IMR-90 (cell line): Measurements from ENCODE around the gene PIK3C2A. TPM values are rescaled to one million over a fixed set of nuclear protein-coding genes. Genes with fewer than 3 reads are reported as not detected.

ENCODE experiments used
- ATAC-seq: fragments of 200-7000 bp; cut with Tn5 transposase; 2 replicates; pipeline ENCODE4 v1.9.1; 2020; ENCODE audit warnings: low read depth, mild to moderate bottlenecking, moderate library complexity
- BruUV-seq: library from RNA; stranded (reverse); fragments of 400-500 nt; replicated peaks from 2 replicates; lab custom pipeline; 2021; lab: Mats Ljungman, UMichigan
- CTCF ChIA-PET: fragments of 300-600 bp; formaldehyde crosslinking; extraction: SDS; loops from one replicate; lab custom pipeline; 2021; ENCODE audit warnings: antibody characterized with exemption; lab: Yijun Ruan, JAX
- POLR2A ChIA-PET: fragments of 300-600 bp; sonication (Branson Sonifier 250); formaldehyde crosslinking; loops from one replicate; lab custom pipeline; 2022; ENCODE audit warnings: antibody characterized with exemption; ENCODE audit not compliant: unreplicated experiment; lab: Charles Lee
- DNase-seq: peaks from one replicate; pipeline ENCODE4 v3.0.0; 2013
- H2AFZ ChIP-seq: replicated peaks from 2 replicates; pipeline ENCODE3; 2013; ENCODE audit warnings: low read length, mild to moderate bottlenecking; ENCODE audit not compliant: poor library complexity
- H2AK5ac ChIP-seq: 2 replicates; pipeline ENCODE4 v1.6.1; 2013; ENCODE audit warnings: low read depth, low read length, inconsistent platforms
- H2AK9ac ChIP-seq: replicated peaks from 2 replicates; pipeline ENCODE3; 2013; ENCODE audit warnings: mild to moderate bottlenecking, low read depth, low read length, moderate library complexity; ENCODE audit not compliant: poor library complexity
- H2BK120ac ChIP-seq: 2 replicates; pipeline ENCODE4 v1.6.1; 2013; ENCODE audit warnings: low read depth, low read length, inconsistent platforms
- H2BK15ac ChIP-seq: 3 replicates; pipeline ENCODE4 v1.6.1; 2013; ENCODE audit warnings: low read depth, low read length, inconsistent platforms
- H2BK20ac ChIP-seq: 2 replicates; pipeline ENCODE4 v1.6.1; 2013; ENCODE audit warnings: low read depth, mild to moderate bottlenecking, inconsistent platforms, low read length, moderate library complexity
- H2BK5ac ChIP-seq: 2 replicates; pipeline ENCODE4 v1.6.1; 2013; ENCODE audit warnings: mild to moderate bottlenecking, low read depth, low read length, inconsistent platforms; ENCODE audit not compliant: poor library complexity, severe bottlenecking
- H3K14ac ChIP-seq: replicated peaks from 2 replicates; pipeline ENCODE4 v1.6.1; 2013; ENCODE audit warnings: low read depth, low read length, inconsistent platforms
- H3K18ac ChIP-seq: 2 replicates; pipeline ENCODE4 v1.6.1; 2013; ENCODE audit warnings: low read depth, low read length, control low read depth
- H3K23ac ChIP-seq: 2 replicates; pipeline ENCODE4 v1.6.1; 2013; ENCODE audit warnings: low read depth, low read length, inconsistent platforms
- H3K27ac ChIP-seq: 2 replicates; pipeline ENCODE4 v1.5.1; 2013; ENCODE audit warnings: mild to moderate bottlenecking, control low read depth, low read length; ENCODE audit not compliant: insufficient read depth
- H3K27me3 ChIP-seq: 2 replicates; pipeline ENCODE4 v1.6.1; 2013; ENCODE audit warnings: low read length; ENCODE audit not compliant: control insufficient read depth, insufficient read depth
- H3K36me3 ChIP-seq: 2 replicates; pipeline ENCODE4 v1.6.1; 2013; ENCODE audit warnings: low read length, mixed read lengths; ENCODE audit not compliant: control insufficient read depth, insufficient read depth
- H3K4ac ChIP-seq: 2 replicates; pipeline ENCODE4 v1.6.1; 2013; ENCODE audit warnings: low read depth, low read length, inconsistent platforms
- H3K4me1 ChIP-seq: 2 replicates; pipeline ENCODE4 v1.6.1; 2013; ENCODE audit warnings: low read length, mixed read lengths; ENCODE audit not compliant: control insufficient read depth, insufficient read depth
- H3K4me2 ChIP-seq: 2 replicates; pipeline ENCODE4 v1.6.1; 2013; ENCODE audit warnings: low read depth, mild to moderate bottlenecking, control low read depth, low read length, moderate library complexity
- H3K4me3 ChIP-seq: 2 replicates; pipeline ENCODE4 v1.5.1; 2013; ENCODE audit warnings: low read depth, mild to moderate bottlenecking, control low read depth, low read length, moderate library complexity; ENCODE audit not compliant: insufficient read depth
- H3K56ac ChIP-seq: 2 replicates; pipeline ENCODE4 v1.6.1; 2013; ENCODE audit warnings: low read length, inconsistent platforms; ENCODE audit not compliant: insufficient read depth; ENCODE audit errors: extremely low read depth
- H3K79me1 ChIP-seq, 2 experiments: 2 replicates each; pipeline ENCODE4 v1.6.1; 2013; ENCODE audit warnings: low read length in 2 of 2, inconsistent platforms in 1 of 2, low read depth in 1 of 2
- H3K9ac ChIP-seq: 2 replicates; pipeline ENCODE4 v1.6.1; 2013; ENCODE audit warnings: low read depth, low read length, control low read depth
- H3K9me1 ChIP-seq: 2 replicates; pipeline ENCODE4 v1.6.1; 2013; ENCODE audit warnings: low read length, inconsistent platforms; ENCODE audit not compliant: insufficient read depth
- H3K9me3 ChIP-seq: 2 replicates; pipeline ENCODE4 v1.6.1; 2013; ENCODE audit warnings: low read length; ENCODE audit not compliant: control insufficient read depth, insufficient read depth
- H4K20me1 ChIP-seq: 2 replicates; pipeline ENCODE4 v1.6.1; 2013; ENCODE audit warnings: low read length, inconsistent platforms; ENCODE audit not compliant: insufficient read depth
- H4K5ac ChIP-seq: 2 replicates; pipeline ENCODE4 v1.6.1; 2013; ENCODE audit warnings: mild to moderate bottlenecking, low read depth, low read length, control low read depth
- H4K8ac ChIP-seq, 2 experiments: 2 replicates each; pipeline ENCODE4 v1.6.1; 2013; ENCODE audit warnings: low read depth in 2 of 2, low read length in 2 of 2, control low read depth in 1 of 2, inconsistent platforms in 1 of 2
- H4K91ac ChIP-seq: 2 replicates; pipeline ENCODE4 v1.6.1; 2013; ENCODE audit warnings: low read depth, low read length, inconsistent platforms; ENCODE audit not compliant: insufficient read depth
- BHLHE40 ChIP-seq: fragments of 150-350 bp; IDR thresholded peaks from 2 replicates; pipeline ENCODE4 v1.6.1; 2016; ENCODE audit warnings: mild to moderate bottlenecking, low read depth, low read length
- CEBPB ChIP-seq: IDR thresholded peaks from 2 replicates; pipeline ENCODE4 v1.6.1; 2012; ENCODE audit warnings: low read depth, low read length, improper control_type of control experiment
- CHD1 ChIP-seq: IDR thresholded peaks from 2 replicates; pipeline ENCODE4 v1.6.1; 2012; ENCODE audit warnings: low read depth, low read length, improper control_type of control experiment
- ELK1 ChIP-seq: fragments of 150-350 bp; IDR thresholded peaks from 2 replicates; pipeline ENCODE4 v1.6.1; 2016; ENCODE audit warnings: low read depth, mild to moderate bottlenecking, low read length, moderate library complexity, borderline replicate concordance
- FOS ChIP-seq: fragments of 150-350 bp; IDR thresholded peaks from 2 replicates; pipeline ENCODE4 v1.6.1; 2016; ENCODE audit warnings: low read depth, low read length
- MAFK ChIP-seq: IDR thresholded peaks from 2 replicates; pipeline ENCODE4 v1.6.1; 2012; ENCODE audit warnings: low read depth, low read length, improper control_type of control experiment
- MAZ ChIP-seq: IDR thresholded peaks from 2 replicates; pipeline ENCODE4 v1.6.1; 2012; ENCODE audit warnings: low read depth, mild to moderate bottlenecking, low read length, improper control_type of control experiment, moderate library complexity, borderline replicate concordance
- MXI1 ChIP-seq: IDR thresholded peaks from 2 replicates; pipeline ENCODE4 v1.6.1; 2012; ENCODE audit warnings: low read depth, mild to moderate bottlenecking, low read length, moderate library complexity, borderline replicate concordance
- NFE2L2 ChIP-seq: fragments of 150-350 bp; IDR thresholded peaks from 2 replicates; pipeline ENCODE4 v1.6.1; 2016; ENCODE audit warnings: low read depth, mild to moderate bottlenecking, low read length
- POLR2A ChIP-seq: IDR thresholded peaks from 2 replicates; pipeline ENCODE4 v1.6.1; 2012; ENCODE audit warnings: mild to moderate bottlenecking, low read depth, low read length
- RAD21 ChIP-seq: IDR thresholded peaks from 2 replicates; pipeline ENCODE4 v1.6.1; 2012; ENCODE audit warnings: low read length, improper control_type of control experiment
- RCOR1 ChIP-seq: IDR thresholded peaks from 2 replicates; pipeline ENCODE4 v1.6.1; 2012; ENCODE audit warnings: mild to moderate bottlenecking, low read length, improper control_type of control experiment; ENCODE audit not compliant: insufficient replicate concordance
- RFX5 ChIP-seq: IDR thresholded peaks from 2 replicates; pipeline ENCODE4 v1.8.0; 2012; ENCODE audit warnings: low read depth, mild to moderate bottlenecking, low read length, moderate library complexity
- SMC3 ChIP-seq: fragments of 150-350 bp; IDR thresholded peaks from 2 replicates; pipeline ENCODE4 v1.6.1; 2016; ENCODE audit warnings: low read depth, mild to moderate bottlenecking, antibody characterized with exemption, low read length, moderate library complexity
- WGBS, 2 experiments: methylation state at CpG; one replicate each; pipeline versions ENCODE4 v1.1.5 to v1.1.7; 2013; ENCODE audit warnings: missing lambda C conversion rate in 2 of 2; ENCODE audit not compliant: insufficient read length in 1 of 2; ENCODE audit errors: extremely low coverage in 2 of 2; 5-methylcytosine and 5-hydroxymethylcytosine counted together
- dilution Hi-C: fragments of 300-500 bp; cut with HindIII; formaldehyde crosslinking; loops from one replicate; pipeline ENCODE4 v1.14.3; 2018; ENCODE audit warnings: low sequenced_read_pairs; ENCODE audit not compliant: unreplicated experiment
- in situ Hi-C: fragments of 300-500 bp; cut with MboI; formaldehyde crosslinking; loops from 3 replicates; pipeline ENCODE4 v1.14.3; 2019; ENCODE audit warnings: low sequenced_read_pairs, inconsistent platforms, mixed read lengths
- intact Hi-C: fragments of 100-400 bp; cut with micrococcal nuclease; formaldehyde crosslinking; loops from 2 replicates; pipeline ENCODE4 v1.10.0; 2022
- polyA plus RNA-seq, 3 experiments: library from polyadenylated mRNA; depleted of rRNA; stranded (reverse); fragments of >200 nt; gene quantifications; 2 replicates each; pipeline ENCODE4 v1.2.3, GENCODE V29; 2012; ENCODE audit warnings: low replicate concordance in 1 of 3
- total RNA-seq: library from RNA; depleted of rRNA; stranded (reverse); fragments of >200 nt; gene quantifications from 2 replicates; pipeline ENCODE4 v1.2.3, GENCODE V29; 2012
- TF ChIP-seq, protein P1 (sequence below): fragments of 150-350 bp; IDR thresholded peaks from 2 replicates; pipeline ENCODE4 v1.6.1; 2017; ENCODE audit warnings: mild to moderate bottlenecking, antibody characterized with exemption, low read length, low read depth
- TF ChIP-seq, protein P2 (sequence below): conservative IDR thresholded peaks from 2 replicates; pipeline ENCODE4 v1.5.1; 2012; ENCODE audit warnings: mild to moderate bottlenecking, low read depth, low read length, improper control_type of control experiment

Gene PIK3C2A
- total and polyA plus RNA-seq, 2 of the 4 experiments (the other 2 are of a cell fraction): 14.6 to 36.6 TPM

DNA sequence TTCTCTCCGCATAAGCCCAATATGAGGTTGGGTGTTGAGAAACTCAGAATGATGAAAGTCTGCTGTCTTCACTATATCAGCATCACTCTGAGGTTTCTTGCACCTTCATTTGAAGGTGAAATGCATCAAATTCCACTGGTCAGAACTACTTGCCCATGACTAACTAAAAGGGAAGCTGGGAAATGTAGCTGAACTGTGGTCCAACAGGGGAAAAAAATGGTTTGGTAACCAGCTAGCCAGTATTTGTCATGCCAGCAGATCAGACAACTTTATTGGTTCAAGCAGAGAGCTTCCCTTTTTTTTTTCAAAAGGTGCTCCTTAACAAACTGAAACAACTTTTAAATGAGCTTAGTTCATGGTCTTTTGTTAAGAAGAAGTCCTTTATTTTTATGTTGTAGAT, 14.2 kb upstream of the PIK3C2A start:
- no peak overlapping the region for H3K4ac ChIP-seq
- H3K9me1 ChIP-seq: no peaks in the 10 kb centered on the region
- H3K14ac ChIP-seq: no peak overlapping the region
- POLR2A ChIA-PET: no interaction called here
- no peak overlapping the region for H2AK9ac ChIP-seq
- TF ChIP-seq, protein P1, sequence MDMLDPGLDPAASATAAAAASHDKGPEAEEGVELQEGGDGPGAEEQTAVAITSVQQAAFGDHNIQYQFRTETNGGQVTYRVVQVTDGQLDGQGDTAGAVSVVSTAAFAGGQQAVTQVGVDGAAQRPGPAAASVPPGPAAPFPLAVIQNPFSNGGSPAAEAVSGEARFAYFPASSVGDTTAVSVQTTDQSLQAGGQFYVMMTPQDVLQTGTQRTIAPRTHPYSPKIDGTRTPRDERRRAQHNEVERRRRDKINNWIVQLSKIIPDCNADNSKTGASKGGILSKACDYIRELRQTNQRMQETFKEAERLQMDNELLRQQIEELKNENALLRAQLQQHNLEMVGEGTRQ: no peak
- no peak for TF ChIP-seq FOS
- no peak for TF ChIP-seq MAZ
- TF ChIP-seq POLR2A: no peak
- TF ChIP-seq CEBPB: no peak
- TF ChIP-seq RFX5: no peak
- TF ChIP-seq SMC3: no peak
- TF ChIP-seq MAFK: no peak
- TF ChIP-seq RCOR1: no peak
- TF ChIP-seq CHD1: no peak
- TF ChIP-seq ELK1: no peak
- TF ChIP-seq RAD21: no peak
- TF ChIP-seq BHLHE40: no peak
- no peak for TF ChIP-seq NFE2L2
- TF ChIP-seq, protein P2, sequence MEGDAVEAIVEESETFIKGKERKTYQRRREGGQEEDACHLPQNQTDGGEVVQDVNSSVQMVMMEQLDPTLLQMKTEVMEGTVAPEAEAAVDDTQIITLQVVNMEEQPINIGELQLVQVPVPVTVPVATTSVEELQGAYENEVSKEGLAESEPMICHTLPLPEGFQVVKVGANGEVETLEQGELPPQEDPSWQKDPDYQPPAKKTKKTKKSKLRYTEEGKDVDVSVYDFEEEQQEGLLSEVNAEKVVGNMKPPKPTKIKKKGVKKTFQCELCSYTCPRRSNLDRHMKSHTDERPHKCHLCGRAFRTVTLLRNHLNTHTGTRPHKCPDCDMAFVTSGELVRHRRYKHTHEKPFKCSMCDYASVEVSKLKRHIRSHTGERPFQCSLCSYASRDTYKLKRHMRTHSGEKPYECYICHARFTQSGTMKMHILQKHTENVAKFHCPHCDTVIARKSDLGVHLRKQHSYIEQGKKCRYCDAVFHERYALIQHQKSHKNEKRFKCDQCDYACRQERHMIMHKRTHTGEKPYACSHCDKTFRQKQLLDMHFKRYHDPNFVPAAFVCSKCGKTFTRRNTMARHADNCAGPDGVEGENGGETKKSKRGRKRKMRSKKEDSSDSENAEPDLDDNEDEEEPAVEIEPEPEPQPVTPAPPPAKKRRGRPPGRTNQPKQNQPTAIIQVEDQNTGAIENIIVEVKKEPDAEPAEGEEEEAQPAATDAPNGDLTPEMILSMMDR: no peak
- TF ChIP-seq MXI1: no peak
- no peaks in the 10 kb centered on the region for H3K79me1 ChIP-seq
- H2BK120ac ChIP-seq: no peak overlapping the region
- no peak overlapping the region for H2BK15ac ChIP-seq
- no peaks in the 10 kb centered on the region for H3K36me3 ChIP-seq
- no peaks in the 10 kb centered on the region for H3K9me3 ChIP-seq
- peak; percentile 66 for DNase-seq
- H3K56ac ChIP-seq: no peak overlapping the region
- no peak overlapping the region for H4K8ac ChIP-seq
- no peak overlapping the region for H2BK5ac ChIP-seq
- no TSS peak for BruUV-seq
- H3K4me2 ChIP-seq: no peak overlapping the region
- dilution Hi-C loops: no loop called here
- no peak overlapping the region for H2BK20ac ChIP-seq
- H3K18ac ChIP-seq: no peak overlapping the region
- H2AFZ ChIP-seq: no peak overlapping the region
- H3K9ac ChIP-seq: no peak overlapping the region
- no peaks in the 10 kb centered on the region; the same call in 1 of the 2 replicates for H3K4me1 ChIP-seq
- in situ Hi-C loops: no loop called here
- H4K91ac ChIP-seq: no peak overlapping the region
- no peak overlapping the region for H4K5ac ChIP-seq
- H4K20me1 ChIP-seq: no peaks in the 10 kb centered on the region
- no peak overlapping the region for H3K4me3 ChIP-seq
- WGBS, 2 experiments: no CpG with 5 or more reads among the region's 1 CpG
- intact Hi-C loops: no loop called here
- CTCF ChIA-PET: interaction anchor here (0.8 to 1.4 kb wide), 3 partner anchors 161 to 282 kb away, joined by 3 read pairs; no protein-coding TSS in a partner anchor
- H2AK5ac ChIP-seq: no peak overlapping the region
- peak; percentile 35; the same call in 1 of the 2 replicates for ATAC-seq
- H3K27me3 ChIP-seq: no peaks in the 10 kb centered on the region
- no peak overlapping the region for H3K27ac ChIP-seq
- H3K23ac ChIP-seq: no peak overlapping the region
